Erythroblast (primary cell): ENCODE results near the gene RPS16.

ENCODE experiments used
- GATA1 ChIP-seq: IDR thresholded peaks from 2 replicates; pipeline ENCODE4 v1.6.1; 2011; ENCODE audit warnings: low read depth, mild to moderate bottlenecking, control low read depth, low read length, moderate library complexity
- POLR2A ChIP-seq: IDR thresholded peaks from 2 replicates; pipeline ENCODE4 v1.6.1; 2011; ENCODE audit warnings: mild to moderate bottlenecking, low read length

DNA sequence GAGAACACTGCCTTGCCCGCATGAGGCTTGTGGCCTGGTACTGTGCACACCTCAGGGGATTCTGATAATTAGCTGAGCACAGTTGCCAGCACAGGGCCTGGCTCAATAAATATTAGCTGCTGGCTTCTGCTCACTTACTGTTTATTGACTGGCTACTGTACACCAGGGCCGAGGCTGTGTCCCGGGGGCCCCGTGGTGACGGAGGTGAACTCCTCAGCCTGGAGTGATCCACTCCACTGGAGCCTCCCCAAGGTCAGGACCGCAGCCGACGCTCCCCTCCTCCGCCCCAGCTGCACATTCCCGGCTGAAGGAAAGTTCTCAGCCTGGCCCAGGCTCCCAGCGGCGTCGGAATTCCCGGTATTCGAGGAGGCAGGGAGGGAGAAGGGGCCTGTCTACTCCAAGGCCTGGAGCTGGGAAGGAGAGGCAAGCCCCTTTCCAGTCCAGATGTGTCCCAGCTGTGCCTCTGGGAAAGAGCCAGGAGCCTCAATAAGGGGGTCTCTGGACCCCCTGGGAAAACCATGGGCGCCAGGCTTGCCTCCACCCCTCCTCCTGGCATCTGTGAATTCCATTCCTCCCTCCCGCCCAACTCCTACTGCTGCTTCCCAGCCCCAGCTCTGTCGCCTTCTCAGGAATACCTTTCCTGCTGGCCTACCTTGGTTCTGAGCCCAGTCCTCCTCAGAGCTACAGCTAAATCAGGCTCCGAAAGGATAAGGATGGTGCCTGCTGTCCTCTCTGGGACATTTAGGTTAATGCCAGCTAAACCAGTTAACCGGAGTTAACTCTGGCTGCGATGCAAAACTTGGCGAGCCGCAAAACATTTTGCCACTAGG is 7.3 kb downstream of the RPS16 start:
- TF ChIP-seq POLR2A (no peak), GATA1 (no peak)
